Measurements from ENCODE around the gene FKBP11.
"Not testable (repeated sequence)": the region's sequence is repeated elsewhere in the genome, so short reads cannot be mapped to it uniquely, and the experiment has no call there.

Gene FKBP11

GRCh38 chr12:48954841-48955501, 29.7 kb upstream of the FKBP11 start:
- DNase-seq: no peak

- DNase-seq: no peak
Measured at GRCh38 chr12:48954061-48954460, 28.8 kb upstream of the FKBP11 start.

GRCh38 chr12:48952691-48953090, 27.4 kb upstream of the FKBP11 start:
- DNase-seq: no peak

DNA sequence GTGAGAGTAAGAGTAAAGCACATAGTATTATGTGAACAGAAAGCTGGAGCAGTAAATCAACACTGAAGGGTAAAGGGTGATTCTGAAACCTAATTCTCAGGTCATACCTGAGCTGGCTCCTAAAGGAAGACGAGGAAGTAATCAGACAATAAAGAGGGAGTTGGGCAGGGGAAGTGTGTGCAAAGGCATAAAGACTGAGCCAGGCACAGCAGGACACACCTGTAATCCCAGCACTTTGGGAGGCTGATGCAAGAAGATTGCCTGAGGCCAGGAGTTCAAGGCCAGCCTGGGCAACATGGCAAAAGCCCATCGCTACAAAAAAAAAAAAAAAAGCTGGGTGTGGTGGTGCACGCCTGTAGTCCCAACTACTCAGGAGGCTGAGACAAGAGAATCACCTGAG, 22.4 kb upstream of the FKBP11 start:
- no peak for DNase-seq

GRCh38 chr12:48946943-48947342, 21.7 kb upstream of the FKBP11 start:
- DNase-seq: no peak

- DNase-seq: no peak
Measured at GRCh38 chr12:48946205-48946604, 20.9 kb upstream of the FKBP11 start.

GRCh38 chr12:48943221-48943620, 17.9 kb upstream of the FKBP11 start:
- DNase-seq: no peak

- no peak for DNase-seq
Measured at GRCh38 chr12:48940181-48940580, 14.9 kb upstream of the FKBP11 start.

- no peak for DNase-seq
Measured at GRCh38 chr12:48938805-48939204, 13.5 kb upstream of the FKBP11 start.

DNA sequence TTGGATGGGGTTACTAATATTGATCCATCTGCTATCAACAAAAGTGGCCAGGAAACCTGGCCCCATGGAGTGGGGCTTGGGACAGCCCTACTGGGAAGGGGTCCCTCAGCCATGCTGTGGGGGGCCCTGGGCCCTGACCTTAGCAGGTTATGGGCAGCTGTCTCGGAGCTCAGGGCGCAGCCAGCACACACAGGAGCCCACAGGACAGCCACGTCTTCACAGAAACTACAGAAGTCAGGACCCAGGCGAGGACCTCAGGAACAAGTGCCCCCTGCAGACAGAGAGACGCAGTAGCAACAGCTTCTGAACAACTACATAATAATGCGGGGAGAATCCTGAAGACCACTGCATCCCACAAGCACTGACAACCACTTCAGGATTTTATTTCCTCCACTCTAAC, 11.9 kb upstream of the FKBP11 start:
- no peak for DNase-seq

DNA sequence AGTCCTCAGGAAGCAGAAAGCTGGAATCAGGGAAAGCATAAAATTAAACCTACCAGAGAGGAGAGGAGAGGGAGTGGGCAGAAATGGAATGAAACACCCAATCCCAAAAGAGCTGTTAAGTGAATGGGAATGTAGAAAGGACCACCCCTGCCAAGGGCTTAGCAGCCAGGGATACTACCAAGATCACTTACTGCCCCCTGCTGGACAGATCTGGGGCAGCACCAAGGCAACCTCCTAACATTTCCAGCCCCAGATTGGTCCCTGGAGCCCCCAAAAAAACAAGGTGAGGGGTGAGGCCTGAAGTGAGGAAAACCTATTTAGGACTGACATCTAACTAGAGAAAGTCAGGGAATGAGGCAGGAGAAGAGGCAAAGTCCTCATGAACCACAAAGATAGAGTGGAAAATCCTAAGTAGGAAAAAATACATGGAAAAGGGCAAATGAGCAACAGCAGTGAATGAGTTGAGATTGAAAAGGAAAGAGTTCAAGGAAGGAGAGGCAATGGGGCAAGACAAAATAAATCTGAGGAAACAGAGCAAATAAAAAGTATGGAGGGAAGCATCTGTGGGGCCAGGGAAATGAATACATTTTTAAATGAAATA, 11.2 kb upstream of the FKBP11 start:
- peak; percentile 86 for DNase-seq

- DNase-seq: no peak
Measured at GRCh38 chr12:48934312-48934706, 9.0 kb upstream of the FKBP11 start.

GRCh38 chr12:48933664-48934311, 8.5 kb upstream of the FKBP11 start:
- no peak for DNase-seq

DNA sequence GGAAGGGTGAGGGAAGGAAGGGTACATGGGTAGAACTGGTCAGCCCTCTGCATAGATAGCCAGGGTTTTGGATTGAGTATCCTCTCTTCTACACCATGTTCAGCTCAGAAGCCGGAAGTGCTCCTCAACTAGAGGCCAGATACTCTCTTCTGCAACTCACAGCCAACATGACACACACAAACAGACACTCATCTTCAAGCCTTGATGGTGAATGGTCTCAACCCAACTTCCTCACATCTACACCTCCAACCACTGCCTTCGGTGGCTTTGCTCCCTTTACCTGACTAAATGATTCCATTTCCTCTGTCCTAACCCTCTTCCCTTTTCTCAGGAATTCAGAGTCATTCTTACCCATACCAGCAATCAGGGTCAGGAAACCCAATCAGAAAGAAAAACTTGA, 7.6 kb upstream of the FKBP11 start:
- no peak for DNase-seq

GRCh38 chr12:48930475-48930874, 5.2 kb upstream of the FKBP11 start:
- no peak for DNase-seq

- no peak for DNase-seq
Measured at GRCh38 chr12:48929551-48929950, 4.3 kb upstream of the FKBP11 start.

DNA sequence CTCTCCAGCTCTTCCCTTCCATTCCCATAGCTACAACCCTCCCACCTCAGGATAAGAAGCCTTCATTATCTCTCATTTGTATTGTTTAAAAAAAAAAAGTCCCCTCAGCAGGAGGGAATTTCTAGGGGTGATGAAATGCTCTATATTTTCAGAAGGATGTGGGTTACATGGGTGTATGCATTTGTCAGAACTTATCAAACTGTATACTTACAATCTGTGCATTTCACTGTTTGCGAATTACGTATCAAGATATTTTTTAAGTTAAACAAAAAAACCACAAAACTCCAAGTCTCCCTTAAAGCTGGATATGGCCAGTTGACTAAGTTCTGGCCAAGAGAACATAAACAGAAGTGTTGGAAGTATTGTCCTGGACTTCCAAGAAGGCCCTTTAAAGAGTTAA, 2.0 kb upstream of the FKBP11 start:
- DNase-seq: no peak

- DNase-seq: peak; percentile 76
Measured at GRCh38 chr12:48924617-48925303, 532 bp downstream of the FKBP11 start.

DNA sequence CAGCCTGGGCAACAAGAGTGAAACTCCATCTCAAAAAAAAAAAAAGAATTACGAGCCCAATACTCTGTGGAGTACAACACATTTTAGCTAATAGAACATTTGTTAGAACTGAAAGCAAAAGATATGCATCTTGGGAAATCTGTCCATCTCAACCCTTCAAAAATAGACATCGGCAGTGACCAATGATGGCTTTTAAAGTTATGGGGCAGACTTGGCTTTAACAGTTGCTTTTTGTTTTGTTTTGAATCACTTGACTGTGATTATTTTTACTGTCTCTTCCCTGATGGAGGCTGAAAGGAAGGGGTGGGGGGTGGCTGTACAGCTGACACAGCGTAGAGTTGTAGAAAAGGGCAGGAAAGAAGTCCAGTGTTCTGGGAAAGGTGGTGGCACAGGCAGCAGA, 2.2 kb downstream of the FKBP11 start:
- no peak for DNase-seq

GRCh38 chr12:48917857-48918537, 7.3 kb downstream of the FKBP11 start:
- DNase-seq: peak; percentile 43

- DNase-seq: no peak
Measured at GRCh38 chr12:48910196-48910595, 15.1 kb downstream of the FKBP11 start.

- not testable (repeated sequence) for DNase-seq
Measured at GRCh38 chr12:48909698-48910097, 15.6 kb downstream of the FKBP11 start.

- DNase-seq: no peak
Measured at GRCh38 chr12:48907245-48907644, 18.0 kb downstream of the FKBP11 start.

All from activated CD4-positive, alpha-beta T cell treated with anti-CD3 and anti-CD28 coated beads, Interleukin-2, amount 50 U/mL, for 1 hour (primary cell).